DOHH2 (cell line): ENCODE results near the gene KIRREL3.

Experiments used
- CTCF ChIP-seq: fragments of 200-600 bp; sonication (generic); IDR thresholded peaks from one replicate; pipeline ENCODE4 v1.5.1; 2014; ENCODE audit warnings: antibody characterized with exemption, mild to moderate bottlenecking, low read depth, low read length; ENCODE audit not compliant: poor library complexity, severe bottlenecking
- EZH2phosphoT487 ChIP-seq: fragments of 200-600 bp; sonication (generic); IDR thresholded peaks from 2 replicates; pipeline ENCODE4 v1.6.1; 2017; ENCODE audit warnings: borderline replicate concordance, mild to moderate bottlenecking, antibody characterized with exemption, low read length, moderate library complexity, mixed read lengths

- TF ChIP-seq CTCF (no peak), EZH2phosphoT487 (no peak)
Observed at GRCh38 chr11:126636911-126637794, 363.4 kb downstream of the KIRREL3 start.
